ENCODE results near the gene SMARCA4.

Gene SMARCA4

GRCh38 chr19:11023710-11024109 lies 62.9 kb downstream of the SMARCA4 start:
- no peaks in the 10 kb centered on the region for H4K20me1 ChIP-seq (ENCODE audit: insufficient read depth, low read length, poor library complexity, severe bottlenecking)
- H3K4me1 ChIP-seq (ENCODE audit: insufficient read depth, low read length, poor library complexity, severe bottlenecking), result no peaks in the 10 kb centered on the region
- no peak overlapping the region for H3K9ac ChIP-seq (ENCODE audit: low read depth, low read length, poor library complexity, severe bottlenecking)
- H3K79me2 ChIP-seq (ENCODE audit: insufficient read depth, low read length), result no peaks in the 10 kb centered on the region
- no peaks in the 10 kb centered on the region for H3F3A ChIP-seq (ENCODE audit: low read depth)
- peaks cover 95% of the 10 kb centered on the region; the same call in 1 of the 2 replicates for H3K36me3 ChIP-seq (ENCODE audit: insufficient read depth, low read length)
- no peaks in the 10 kb centered on the region for H3K27me3 ChIP-seq (ENCODE audit: insufficient read depth, low read length, poor library complexity, severe bottlenecking)
- no peaks in the 10 kb centered on the region for H3K9me2 ChIP-seq (replicated peaks; ENCODE audit: low read depth, low read length)
- H2AFZ ChIP-seq (ENCODE audit: low read length), result no peak overlapping the region
- H3K4me3 ChIP-seq (ENCODE audit: low read length, poor library complexity, severe bottlenecking), result no peak overlapping the region
- H3K4me2 ChIP-seq (ENCODE audit: low read depth, low read length, poor library complexity, severe bottlenecking), result no peak overlapping the region
- H3K9me3 ChIP-seq (ENCODE audit: insufficient read depth, low read depth, low read length), result no peaks in the 10 kb centered on the region
- TF ChIP-seq, protein P1, sequence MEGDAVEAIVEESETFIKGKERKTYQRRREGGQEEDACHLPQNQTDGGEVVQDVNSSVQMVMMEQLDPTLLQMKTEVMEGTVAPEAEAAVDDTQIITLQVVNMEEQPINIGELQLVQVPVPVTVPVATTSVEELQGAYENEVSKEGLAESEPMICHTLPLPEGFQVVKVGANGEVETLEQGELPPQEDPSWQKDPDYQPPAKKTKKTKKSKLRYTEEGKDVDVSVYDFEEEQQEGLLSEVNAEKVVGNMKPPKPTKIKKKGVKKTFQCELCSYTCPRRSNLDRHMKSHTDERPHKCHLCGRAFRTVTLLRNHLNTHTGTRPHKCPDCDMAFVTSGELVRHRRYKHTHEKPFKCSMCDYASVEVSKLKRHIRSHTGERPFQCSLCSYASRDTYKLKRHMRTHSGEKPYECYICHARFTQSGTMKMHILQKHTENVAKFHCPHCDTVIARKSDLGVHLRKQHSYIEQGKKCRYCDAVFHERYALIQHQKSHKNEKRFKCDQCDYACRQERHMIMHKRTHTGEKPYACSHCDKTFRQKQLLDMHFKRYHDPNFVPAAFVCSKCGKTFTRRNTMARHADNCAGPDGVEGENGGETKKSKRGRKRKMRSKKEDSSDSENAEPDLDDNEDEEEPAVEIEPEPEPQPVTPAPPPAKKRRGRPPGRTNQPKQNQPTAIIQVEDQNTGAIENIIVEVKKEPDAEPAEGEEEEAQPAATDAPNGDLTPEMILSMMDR (conservative IDR thresholded peaks at IDR 0.05; ENCODE audit: low read length), result no peak
- TF ChIP-seq EZH2phosphoT487 (IDR thresholded peaks at IDR 0.05; ENCODE audit: borderline replicate concordance), result no peak

DNA sequence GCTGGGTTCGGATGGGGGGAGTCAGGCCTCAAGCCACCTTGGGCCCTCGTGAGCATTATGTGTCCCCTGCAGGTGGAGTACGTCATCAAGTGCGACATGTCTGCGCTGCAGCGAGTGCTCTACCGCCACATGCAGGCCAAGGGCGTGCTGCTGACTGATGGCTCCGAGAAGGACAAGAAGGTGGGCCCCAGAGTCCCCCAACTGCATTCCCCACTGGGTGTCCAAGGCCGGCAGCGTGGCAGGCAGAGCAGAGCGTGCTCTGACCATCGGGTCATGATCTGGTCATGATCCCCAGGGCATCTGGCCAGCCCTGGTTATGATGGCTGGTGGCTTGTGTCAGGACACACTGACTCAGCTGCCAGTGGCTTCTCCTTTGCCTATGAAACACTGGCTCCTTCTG lies 63.4 kb downstream of the SMARCA4 start:
- Histone ChIP-seq H3K4me1 (ENCODE audit: insufficient read depth, low read length, poor library complexity, severe bottlenecking) (no peaks in the 10 kb centered on the region), H3K27me3 (ENCODE audit: insufficient read depth, low read length, poor library complexity, severe bottlenecking) (no peaks in the 10 kb centered on the region), H3K9me2 (replicated peaks; ENCODE audit: low read depth, low read length) (no peaks in the 10 kb centered on the region), H3K79me2 (ENCODE audit: insufficient read depth, low read length) (no peaks in the 10 kb centered on the region), H3K4me3 (ENCODE audit: low read length, poor library complexity, severe bottlenecking) (no peak overlapping the region), H3K9ac (ENCODE audit: low read depth, low read length, poor library complexity, severe bottlenecking) (no peak overlapping the region), H3K36me3 (ENCODE audit: insufficient read depth, low read length) (peaks cover 95% of the 10 kb centered on the region; the same call in 1 of the 2 replicates), H3F3A (ENCODE audit: low read depth) (no peaks in the 10 kb centered on the region), H3K4me2 (ENCODE audit: low read depth, low read length, poor library complexity, severe bottlenecking) (no peak overlapping the region), H4K20me1 (ENCODE audit: insufficient read depth, low read length, poor library complexity, severe bottlenecking) (no peaks in the 10 kb centered on the region), H2AFZ (ENCODE audit: low read length) (no peak overlapping the region), H3K9me3 (ENCODE audit: insufficient read depth, low read depth, low read length) (no peaks in the 10 kb centered on the region)
- TF ChIP-seq EZH2phosphoT487 (IDR thresholded peaks at IDR 0.05; ENCODE audit: borderline replicate concordance), result no peak
- TF ChIP-seq, protein P1 (conservative IDR thresholded peaks at IDR 0.05; ENCODE audit: low read length), result no peak

DNA sequence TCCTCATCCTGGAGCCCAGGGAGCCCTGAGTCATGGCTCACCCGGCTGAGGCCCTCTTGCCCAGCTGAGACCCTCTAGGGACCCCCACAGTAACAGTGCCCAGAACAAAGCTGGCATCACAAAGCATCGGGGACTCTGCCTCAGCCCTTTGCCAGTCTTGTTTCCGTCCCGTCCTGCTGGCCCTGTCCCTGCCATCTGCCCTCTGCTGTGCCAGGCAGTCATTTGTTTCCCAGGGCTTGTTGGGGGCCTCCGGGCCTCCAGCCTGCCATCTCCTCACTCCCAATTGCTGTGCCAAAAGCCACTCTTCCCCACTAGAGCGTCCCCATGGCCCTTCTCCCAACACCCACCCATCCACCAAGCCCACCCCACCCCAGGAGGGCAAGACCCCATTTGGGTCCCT lies 64.2 kb downstream of the SMARCA4 start:
- H3K4me2 ChIP-seq (ENCODE audit: low read depth, low read length, poor library complexity, severe bottlenecking), result no peak overlapping the region
- H3K79me2 ChIP-seq (ENCODE audit: insufficient read depth, low read length), result no peaks in the 10 kb centered on the region
- no peak overlapping the region for H2AFZ ChIP-seq (ENCODE audit: low read length)
- H3K9me2 ChIP-seq (replicated peaks; ENCODE audit: low read depth, low read length), result no peaks in the 10 kb centered on the region
- H4K20me1 ChIP-seq (ENCODE audit: insufficient read depth, low read length, poor library complexity, severe bottlenecking), result no peaks in the 10 kb centered on the region
- H3K36me3 ChIP-seq (ENCODE audit: insufficient read depth, low read length), result peaks cover 93% of the 10 kb centered on the region; the same call in 1 of the 2 replicates
- no peaks in the 10 kb centered on the region for H3K27me3 ChIP-seq (ENCODE audit: insufficient read depth, low read length, poor library complexity, severe bottlenecking)
- no peaks in the 10 kb centered on the region for H3K9me3 ChIP-seq (ENCODE audit: insufficient read depth, low read depth, low read length)
- H3K9ac ChIP-seq (ENCODE audit: low read depth, low read length, poor library complexity, severe bottlenecking), result no peak overlapping the region
- no peaks in the 10 kb centered on the region for H3F3A ChIP-seq (ENCODE audit: low read depth)
- H3K4me1 ChIP-seq (ENCODE audit: insufficient read depth, low read length, poor library complexity, severe bottlenecking), result no peaks in the 10 kb centered on the region
- TF ChIP-seq EZH2phosphoT487 (IDR thresholded peaks at IDR 0.05; ENCODE audit: borderline replicate concordance), result no peak
- TF ChIP-seq, protein P1 (conservative IDR thresholded peaks at IDR 0.05; ENCODE audit: low read length), result no peak
- H3K4me3 ChIP-seq (ENCODE audit: low read length, poor library complexity, severe bottlenecking), result no peak overlapping the region

All from Loucy (cell line).